RWPE1 (cell line): ENCODE measurements around the gene ZNF710.
A peak's percentile ranks its signal among the peaks of the same experiment; 100 is the strongest.

Experiments
- CTCF ChIA-PET: fragments of 350-600 bp; sonication (Branson Sonifier 250); formaldehyde crosslinking; extraction: SDS; loops from one replicate; lab custom pipeline; 2021; lab: Yijun Ruan, JAX
- POLR2A ChIA-PET: fragments of 400-600 bp; formaldehyde crosslinking; extraction: SDS; loops from one replicate; lab custom pipeline; 2020; ENCODE audit warnings: antibody characterized with exemption; ENCODE audit not compliant: low non-redundant PET; lab: Yijun Ruan, JAX
- DNase-seq: peaks from one replicate; pipeline ENCODE4 v3.0.0; 2012; ENCODE audit warnings: low spot score
- H3K27ac ChIP-seq: fragments of 450-650 bp; 2 replicates; pipeline ENCODE4 v1.5.1; 2017
- CTCF ChIP-seq: fragments of 450-650 bp; conservative IDR thresholded peaks from 2 replicates; pipeline ENCODE4 v1.5.1; 2017; ENCODE audit warnings: low read depth, mild to moderate bottlenecking

Gene ZNF710

GRCh38 chr15:90000186-90001001, 730 bp upstream of the ZNF710 start:
- TF ChIP-seq CTCF, result no peak
- POLR2A ChIA-PET, result no interaction called here
- peak overlapping the region; percentile 97 for H3K27ac ChIP-seq
- peak; percentile 48 for DNase-seq
- CTCF ChIA-PET, result no interaction called here

GRCh38 chr15:90001683-90002427, 731 bp downstream of the ZNF710 start:
- DNase-seq, result peak; percentile 75
- ChIA-PET POLR2A (interaction anchor here (0.6 kb wide), 1 partner anchor 108 kb away, joined by 3 read pairs; the partner anchor contains the start of gene AP3S2), CTCF (interaction anchor here (0.5 kb wide), 1 partner anchor 11 kb away, joined by 4 read pairs; no protein-coding TSS in a partner anchor)
- peak overlapping the region; percentile 97 for H3K27ac ChIP-seq
- TF ChIP-seq CTCF, result no peak

- CTCF ChIA-PET, result interaction anchor here (0.7 kb wide), 1 partner anchor 30 kb away, joined by 3 read pairs; no protein-coding TSS in a partner anchor
- H3K27ac ChIP-seq, result peak overlapping the region; percentile 97
- TF ChIP-seq CTCF, result no peak
- DNase-seq, result peak; percentile 57
- POLR2A ChIA-PET, result no interaction called here
Measured at GRCh38 chr15:90002428-90002844, 1.3 kb downstream of the ZNF710 start.

GRCh38 chr15:90003736-90004135, 2.6 kb downstream of the ZNF710 start:
- CTCF ChIA-PET, result interaction anchor here (0.6 to 0.8 kb wide), 2 partner anchors 73 to 110 kb away, joined by 4 to 5 read pairs; partner anchors contain the start of gene AP3S2
- POLR2A ChIA-PET, result no interaction called here
- no peak for DNase-seq
- H3K27ac ChIP-seq, result peak overlapping the region; percentile 97
- TF ChIP-seq CTCF, result no peak

GRCh38 chr15:90004252-90004651, 3.1 kb downstream of the ZNF710 start:
- ChIA-PET POLR2A (interaction anchor here (1.2 to 1.3 kb wide), 2 partner anchors 13 to 56 kb away, joined by 3 to 4 read pairs; no protein-coding TSS in a partner anchor), CTCF (interaction anchor here (0.8 to 1.4 kb wide), 2 partner anchors 83 to 110 kb away, joined by 3 to 4 read pairs; partner anchors contain the start of gene AP3S2)
- H3K27ac ChIP-seq, result peak overlapping the region; percentile 97
- DNase-seq, result no peak
- TF ChIP-seq CTCF, result no peak

- no peak for TF ChIP-seq CTCF
- peak overlapping the region; percentile 97 for H3K27ac ChIP-seq
- peak; percentile 93 for DNase-seq
- ChIA-PET CTCF (interaction anchor here (0.5 to 1.4 kb wide), 4 partner anchors 30 to 203 kb away, joined by 3 to 4 read pairs (median 4); partner anchors contain the start of gene AP3S2), POLR2A (interaction anchor here (1.2 to 1.3 kb wide), 2 partner anchors 13 to 55 kb away, joined by 3 to 4 read pairs; no protein-coding TSS in a partner anchor)
Measured at GRCh38 chr15:90004671-90005070, 3.5 kb downstream of the ZNF710 start.
